Endothelial cell of umbilical vein (primary cell): ENCODE results near the gene MEGF11. TPM values are rescaled to one million over a fixed set of nuclear protein-coding genes. Genes with fewer than 3 reads are reported as not detected.

Experiments
- BruUV-seq: library from RNA; stranded (reverse); fragments of 400-500 nt; replicated peaks from 2 replicates; lab custom pipeline; 2021; lab: Mats Ljungman, UMichigan
- CTCF ChIA-PET: fragments of 300-600, 350-600 bp; sonication (Branson Sonifier 250); formaldehyde crosslinking; loops from one replicate; lab custom pipeline; 2021; ENCODE audit warnings: antibody characterized with exemption, inconsistent platforms; lab: Charles Lee
- POLR2A ChIA-PET: fragments of 300-600, 350-600 bp; sonication (Branson Sonifier 250); formaldehyde crosslinking; loops from one replicate; lab custom pipeline; 2021; ENCODE audit warnings: antibody characterized with exemption, inconsistent platforms; lab: Charles Lee
- DNase-seq: peaks from one replicate; pipeline ENCODE4 v3.0.0-alpha.2; 2011; ENCODE audit warnings: low read depth, low spot score
- FAIRE-seq: peaks from 2 replicates; lab custom pipeline; 2011; peaks lifted over from hg19 to GRCh38; lab: Jason Lieb, UNC
- H2AFZ ChIP-seq: 2 replicates; pipeline ENCODE4 v1.6.0; 2012; ENCODE audit warnings: low read depth, low read length, control low read depth, inconsistent platforms
- H3K27ac ChIP-seq: 2 replicates; pipeline ENCODE4 v1.5.1; 2011; ENCODE audit warnings: low read depth, mild to moderate bottlenecking, control low read depth, low read length, moderate library complexity; ENCODE audit not compliant: insufficient read depth
- H3K27me3 ChIP-seq, 2 experiments: 2 replicates each; pipeline versions ENCODE4 v1.6.0 to v1.6.1; 2011; ENCODE audit warnings: low read length in 2 of 2, mixed read lengths in 1 of 2; ENCODE audit not compliant: control insufficient read depth in 2 of 2, insufficient read depth in 2 of 2
- H3K36me3 ChIP-seq, 2 experiments: 2 replicates in 1 of 2; 3 replicates in 1 of 2; pipeline ENCODE4 v1.5.1; 2011; ENCODE audit warnings: low read length in 2 of 2, mild to moderate bottlenecking in 1 of 2, moderate library complexity in 1 of 2; ENCODE audit not compliant: control insufficient read depth in 2 of 2, insufficient read depth in 2 of 2; ENCODE audit errors: extremely low read depth in 1 of 2
- H3K4me1 ChIP-seq: 3 replicates; pipeline ENCODE4 v1.5.1; 2011; ENCODE audit warnings: mild to moderate bottlenecking, low read length; ENCODE audit not compliant: control insufficient read depth, insufficient read depth; ENCODE audit errors: extremely low read depth
- H3K4me2 ChIP-seq: 2 replicates; pipeline ENCODE4 v1.6.1; 2011; ENCODE audit warnings: low read length, control low read depth, mixed read lengths; ENCODE audit not compliant: insufficient read depth
- H3K4me3 ChIP-seq, 3 experiments: fragments of 200-600 bp in 1 of 3; sonication (generic), shearing (Covaris generic) in 1 of 3; replicated peaks in 1 of 3; 2 replicates each; pipeline ENCODE4 v1.5.1; 2011 to 2016; ENCODE audit warnings: control low read depth in 3 of 3, low read length in 3 of 3, mild to moderate bottlenecking in 2 of 3, inconsistent platforms in 1 of 3, low read depth in 1 of 3, moderate library complexity in 1 of 3; ENCODE audit not compliant: insufficient read depth in 1 of 3
- H3K79me2 ChIP-seq: 2 replicates; pipeline ENCODE4 v1.6.0; 2012; ENCODE audit warnings: low read length, inconsistent platforms; ENCODE audit not compliant: control insufficient read depth, insufficient read depth
- H3K9ac ChIP-seq: replicated peaks from 2 replicates; pipeline ENCODE3; 2011; ENCODE audit warnings: low read length, control low read depth; ENCODE audit not compliant: insufficient read depth; ENCODE audit errors: extremely low read depth
- H3K9me1 ChIP-seq: replicated peaks from 3 replicates; pipeline ENCODE4 v1.6.0; 2011; ENCODE audit warnings: mild to moderate bottlenecking, low read length; ENCODE audit not compliant: control insufficient read depth, insufficient read depth; ENCODE audit errors: extremely low read depth
- H3K9me3 ChIP-seq: replicated peaks from 2 replicates; pipeline ENCODE4 v1.5.1; 2012; ENCODE audit warnings: low read length, inconsistent platforms; ENCODE audit not compliant: control insufficient read depth, insufficient read depth
- H4K20me1 ChIP-seq: replicated peaks from 2 replicates; pipeline ENCODE3; 2011; ENCODE audit warnings: mild to moderate bottlenecking, low read length; ENCODE audit not compliant: control insufficient read depth, insufficient read depth; ENCODE audit errors: extremely low read depth
- EZH2 ChIP-seq: IDR thresholded peaks from 2 replicates; pipeline ENCODE4 v1.6.1; 2012; ENCODE audit warnings: borderline replicate concordance, low read depth, mild to moderate bottlenecking, moderate library complexity, low read length, inconsistent platforms; ENCODE audit not compliant: severe bottlenecking
- GATA2 ChIP-seq: IDR thresholded peaks from 2 replicates; pipeline ENCODE4 v1.7.0; 2011; ENCODE audit warnings: low read depth, mild to moderate bottlenecking, moderate library complexity, mixed read lengths, low read length; ENCODE audit not compliant: insufficient read length, insufficient read depth
- MYC ChIP-seq: IDR thresholded peaks from one replicate; pipeline ENCODE4 v1.6.1; 2011; ENCODE audit warnings: mild to moderate bottlenecking, low read depth, low read length
- POLR2A ChIP-seq: IDR thresholded peaks from 2 replicates; pipeline ENCODE4 v1.6.1; 2012; ENCODE audit warnings: low read depth, mild to moderate bottlenecking, control low read depth, low read length
- POLR2AphosphoS5 ChIP-seq: IDR thresholded peaks from 2 replicates; pipeline ENCODE4 v1.6.1; 2012; ENCODE audit warnings: low read depth, mild to moderate bottlenecking, control low read depth, low read length, moderate library complexity; ENCODE audit not compliant: insufficient read depth
- dilution Hi-C: fragments of 300-500 bp; cut with MboI; formaldehyde crosslinking; loops from one replicate; pipeline ENCODE4 v1.15.0; 2019; ENCODE audit warnings: low sequenced_read_pairs; ENCODE audit not compliant: extremely low pct_ligation_motif_present
- intact Hi-C: fragments of 100-400 bp; cut with micrococcal nuclease; formaldehyde crosslinking; loops from one replicate; pipeline ENCODE4 v1.10.0; 2022
- polyA plus RNA-seq, 4 experiments: library from polyadenylated mRNA; depleted of rRNA in 3 of 4; stranded (reverse) in 3 of 4; unstranded in 1 of 4; fragments of >200 nt; gene quantifications; 2 replicates each; pipeline versions ENCODE4 v1.2.1 to v1.2.3, GENCODE V29; 2011 to 2012; ENCODE audit warnings: missing spikeins in 1 of 4
- total RNA-seq: library from RNA; stranded (reverse); gene quantifications from 2 replicates; pipeline ENCODE4 v1.2.3, GENCODE V29; 2021

Gene MEGF11
- total and polyA plus RNA-seq, 2 donors (not counting 3 experiments of a cell fraction or from before 2014, with no cell fraction given), result not detected

DNA sequence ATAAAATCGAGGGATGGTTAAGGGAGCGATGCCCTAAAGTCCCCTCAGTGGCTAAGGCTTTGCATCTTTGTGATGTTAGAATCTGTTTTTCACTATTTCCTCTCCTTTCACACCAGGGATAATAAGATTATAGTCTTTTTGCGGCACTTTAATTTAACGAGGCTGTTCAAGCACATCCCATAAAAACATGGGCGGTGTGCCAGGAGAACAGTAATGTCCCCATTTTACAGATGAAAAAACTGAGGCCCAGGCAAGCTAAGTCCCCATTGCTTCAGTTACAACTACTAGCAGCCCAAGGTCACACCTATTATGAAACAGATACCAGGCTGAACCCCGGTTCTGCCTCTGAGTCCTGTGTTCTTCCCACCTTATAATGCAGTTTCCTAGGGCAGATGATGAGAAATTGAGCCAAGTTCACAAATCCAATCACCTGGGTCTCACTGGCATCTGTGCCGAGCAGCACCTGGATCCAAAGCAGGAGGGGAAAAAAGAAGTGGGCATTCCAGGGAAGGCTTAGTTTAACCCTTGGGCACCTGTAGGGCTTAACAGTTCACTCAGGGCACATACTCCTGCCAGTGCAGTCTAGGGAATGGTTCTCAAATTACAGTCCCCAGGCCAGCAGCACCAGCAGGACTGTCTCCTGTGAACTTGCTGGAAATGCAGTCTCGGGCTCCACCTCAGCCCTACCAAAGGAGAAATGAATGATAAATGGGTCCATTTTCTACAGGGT, 215.0 kb downstream of the MEGF11 start:
- H4K20me1 ChIP-seq, result no peaks in the 10 kb centered on the region
- H3K4me2 ChIP-seq, result no peak overlapping the region
- no peak overlapping the region for H2AFZ ChIP-seq
- no peaks in the 10 kb centered on the region for H3K9me3 ChIP-seq
- no peak for TF ChIP-seq GATA2
- intact Hi-C loops, result no loop called here
- FAIRE-seq, result no peak
- H3K4me3 ChIP-seq, result no peak overlapping the region
- H3K36me3 ChIP-seq, result no peaks in the 10 kb centered on the region
- ChIA-PET CTCF (no interaction called here), POLR2A (no interaction called here)
- DNase-seq, result no peak
- H3K27me3 ChIP-seq, result peaks cover 19% of the 10 kb centered on the region in 2 experiments
- no TSS peak for BruUV-seq
- no peak overlapping the region for H3K9ac ChIP-seq
- dilution Hi-C loops, result no loop called here
- H3K4me1 ChIP-seq, result no peaks in the 10 kb centered on the region
- no peak overlapping the region for H3K27ac ChIP-seq
- no peaks in the 10 kb centered on the region for H3K79me2 ChIP-seq
- H3K9me1 ChIP-seq, result no peaks in the 10 kb centered on the region

DNA sequence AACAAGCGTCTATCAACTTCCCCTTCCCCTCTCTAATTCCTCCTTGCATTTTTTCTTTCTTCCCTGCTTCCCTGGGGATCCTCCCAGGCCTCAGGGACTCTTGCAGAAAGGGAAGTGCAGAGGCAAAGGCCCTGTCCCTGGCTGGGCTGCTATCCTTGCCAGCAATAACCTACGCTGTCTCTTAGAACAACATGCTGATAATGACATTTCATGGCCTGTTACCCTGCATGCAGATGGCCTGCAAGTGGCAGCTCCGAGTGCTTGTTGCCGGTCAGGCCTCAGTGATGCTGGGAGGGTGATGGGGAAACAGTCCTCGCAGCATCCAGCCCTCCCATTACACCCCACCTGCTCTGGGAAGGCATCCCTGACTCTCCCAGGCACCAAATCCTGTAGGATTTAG, 216.7 kb downstream of the MEGF11 start:
- H3K4me2 ChIP-seq, result no peak overlapping the region
- H3K27me3 ChIP-seq, result peaks cover 17 to 19% of the 10 kb centered on the region in 2 experiments
- no peaks in the 10 kb centered on the region for H3K4me1 ChIP-seq
- no peak overlapping the region for H3K4me3 ChIP-seq
- TF ChIP-seq MYC (no peak), POLR2A (no peak), EZH2 (no peak), POLR2AphosphoS5 (no peak)
- H3K9ac ChIP-seq, result no peak overlapping the region
- no peaks in the 10 kb centered on the region for H3K36me3 ChIP-seq
- CTCF ChIA-PET, result no interaction called here
- DNase-seq, result no peak
- intact Hi-C loops, result no loop called here
- no peak overlapping the region for H2AFZ ChIP-seq
- FAIRE-seq, result no peak
- no TSS peak for BruUV-seq
- H3K9me3 ChIP-seq, result no peaks in the 10 kb centered on the region
- H3K27ac ChIP-seq, result no peak overlapping the region
- no peaks in the 10 kb centered on the region for H3K9me1 ChIP-seq
- no peaks in the 10 kb centered on the region for H3K79me2 ChIP-seq
- POLR2A ChIA-PET, result no interaction called here
- no peaks in the 10 kb centered on the region for H4K20me1 ChIP-seq
- dilution Hi-C loops, result no loop called here
